Stimulated activated CD8-positive, alpha-beta memory T cell treated with anti-CD3 and anti-CD28 coated beads, Interleukin-15, amount 100 ng/mL, for 1 hour (primary cell): ENCODE measurements around the gene MSTO1.
"Not testable (repeated sequence)": the region's sequence is repeated elsewhere in the genome, so short reads cannot be mapped to it uniquely, and the experiment has no call there.

ENCODE experiments used
- DNase-seq: peaks from one replicate; pipeline ENCODE4 v3.0.0-alpha.2; 2020; ENCODE audit warnings: low read depth

MSTO1 gene

DNA sequence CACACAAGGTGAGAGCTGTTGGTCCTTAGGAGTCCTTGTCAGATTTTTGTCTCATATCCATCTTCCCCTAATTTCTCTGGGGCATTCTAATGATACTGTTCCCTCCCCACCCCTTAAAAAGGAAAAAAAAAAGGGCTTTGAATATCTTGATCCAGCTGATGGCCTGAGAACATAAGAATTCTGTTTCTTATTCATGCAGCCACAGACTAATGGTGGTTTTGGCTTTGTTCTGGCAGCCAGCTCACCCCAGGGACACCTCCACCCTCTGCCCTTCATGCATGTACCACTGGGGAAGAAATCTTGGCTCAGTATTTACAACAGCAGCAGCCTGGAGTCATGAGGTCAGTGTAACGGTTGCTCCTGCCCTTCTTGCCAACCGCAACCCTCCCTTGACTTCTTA lies 3.2 kb downstream of the MSTO1 start:
- DNase-seq, result not testable (repeated sequence)

DNA sequence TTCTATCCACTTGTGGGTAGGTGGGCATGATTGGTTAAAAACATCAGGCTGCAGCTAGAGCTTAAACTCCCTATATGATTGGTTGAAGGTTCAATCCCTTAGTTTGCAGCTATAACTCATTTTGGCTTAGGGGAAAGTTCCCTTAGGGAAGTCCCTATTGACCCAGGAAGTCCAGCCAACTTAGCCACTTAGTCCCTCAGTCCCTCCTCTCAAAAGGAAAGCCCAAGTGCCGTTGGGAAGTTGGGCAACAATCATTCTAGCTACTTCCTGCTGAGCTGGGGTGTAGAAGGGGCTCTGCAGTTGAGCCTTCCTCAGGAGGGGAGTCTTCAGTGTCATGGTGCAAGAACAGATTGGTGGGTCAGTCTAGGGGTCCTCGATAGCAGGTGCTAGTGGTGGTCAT lies 12.2 kb downstream of the MSTO1 start:
- no peak for DNase-seq

- DNase-seq, result no peak
Observed at GRCh38 chr1:155623357-155623756, 13.3 kb downstream of the MSTO1 start.

GRCh38 chr1:155626428-155626827 lies 16.4 kb downstream of the MSTO1 start:
- DNase-seq, result not testable (repeated sequence)

DNA sequence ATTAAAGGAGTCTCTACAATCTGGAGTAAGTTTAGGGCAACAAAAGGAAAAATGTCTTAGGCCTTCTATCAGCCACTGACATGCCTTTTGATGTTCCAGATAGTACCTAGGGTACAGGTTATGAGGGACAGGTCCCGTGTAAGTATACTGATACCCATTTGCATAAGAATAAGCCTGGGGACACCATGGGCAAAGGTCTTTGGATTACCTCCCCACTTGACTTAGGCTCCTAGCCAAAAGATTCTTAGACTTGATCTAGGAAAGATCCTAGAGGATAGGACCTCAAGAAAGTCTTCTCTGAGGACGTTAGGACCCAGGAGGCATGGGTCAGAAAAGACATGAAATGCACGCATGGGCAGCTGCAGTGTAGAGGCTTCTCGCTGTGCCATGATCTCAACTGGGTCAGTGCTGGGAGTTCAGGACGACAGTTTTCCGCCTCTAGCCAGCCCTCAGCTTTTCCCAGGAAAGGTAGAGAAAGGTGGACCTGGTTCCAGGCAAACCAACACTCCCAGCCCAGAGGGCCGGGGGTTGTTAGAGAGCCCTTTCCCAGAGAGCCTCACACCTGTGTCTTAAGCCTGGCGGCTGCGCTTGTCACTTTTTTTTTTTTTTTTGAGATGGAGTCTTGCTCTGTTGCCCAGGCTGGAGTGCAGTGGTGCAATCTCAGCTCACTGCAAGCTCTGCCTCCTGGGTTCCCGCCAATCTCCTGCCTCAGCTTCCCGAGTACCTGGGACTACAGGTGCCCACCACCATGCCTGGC lies 26.6 kb downstream of the MSTO1 start:
- DNase-seq, result no peak

GRCh38 chr1:155640367-155640766 lies 30.3 kb downstream of the MSTO1 start:
- no peak for DNase-seq

- not testable (repeated sequence) for DNase-seq
Observed at GRCh38 chr1:155642559-155643180, 32.7 kb downstream of the MSTO1 start.

GRCh38 chr1:155643230-155643629 lies 33.2 kb downstream of the MSTO1 start:
- no peak for DNase-seq

DNA sequence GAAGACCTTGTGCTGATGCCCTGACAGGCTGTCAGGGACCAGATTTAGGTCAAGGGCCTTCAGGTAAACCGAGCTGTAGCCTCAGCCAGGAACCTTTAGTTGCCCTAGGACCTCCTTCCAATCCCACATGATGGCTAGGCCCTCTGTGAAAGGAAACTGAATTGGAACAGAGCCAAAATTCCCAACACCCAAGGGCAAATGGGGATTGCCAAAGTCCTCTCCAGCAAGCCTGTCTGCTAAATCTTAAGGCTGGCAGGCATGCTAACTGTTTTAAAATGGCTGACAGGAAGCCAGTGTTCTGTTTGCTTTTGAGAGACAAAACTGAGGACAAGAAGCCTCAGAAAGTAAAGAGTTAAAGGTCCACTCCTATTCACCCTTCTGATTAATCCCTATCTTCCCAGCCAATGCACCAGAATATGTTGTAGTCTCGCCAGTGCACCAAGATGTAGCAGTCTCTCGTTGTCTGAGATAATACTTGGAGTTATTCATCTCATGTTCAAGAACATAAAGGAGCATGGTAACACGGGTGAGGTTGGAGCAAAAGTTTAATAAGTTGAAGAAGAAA lies 35.1 kb downstream of the MSTO1 start:
- DNase-seq, result no peak

GRCh38 chr1:155645648-155646047 lies 35.6 kb downstream of the MSTO1 start:
- DNase-seq, result no peak

GRCh38 chr1:155646307-155646706 lies 36.3 kb downstream of the MSTO1 start:
- no peak for DNase-seq

GRCh38 chr1:155648207-155649147 lies 38.5 kb downstream of the MSTO1 start:
- DNase-seq, result no peak

- no peak for DNase-seq
Observed at GRCh38 chr1:155649676-155650075, 39.7 kb downstream of the MSTO1 start.

- DNase-seq, result no peak
Observed at GRCh38 chr1:155650231-155650757, 40.3 kb downstream of the MSTO1 start.

DNA sequence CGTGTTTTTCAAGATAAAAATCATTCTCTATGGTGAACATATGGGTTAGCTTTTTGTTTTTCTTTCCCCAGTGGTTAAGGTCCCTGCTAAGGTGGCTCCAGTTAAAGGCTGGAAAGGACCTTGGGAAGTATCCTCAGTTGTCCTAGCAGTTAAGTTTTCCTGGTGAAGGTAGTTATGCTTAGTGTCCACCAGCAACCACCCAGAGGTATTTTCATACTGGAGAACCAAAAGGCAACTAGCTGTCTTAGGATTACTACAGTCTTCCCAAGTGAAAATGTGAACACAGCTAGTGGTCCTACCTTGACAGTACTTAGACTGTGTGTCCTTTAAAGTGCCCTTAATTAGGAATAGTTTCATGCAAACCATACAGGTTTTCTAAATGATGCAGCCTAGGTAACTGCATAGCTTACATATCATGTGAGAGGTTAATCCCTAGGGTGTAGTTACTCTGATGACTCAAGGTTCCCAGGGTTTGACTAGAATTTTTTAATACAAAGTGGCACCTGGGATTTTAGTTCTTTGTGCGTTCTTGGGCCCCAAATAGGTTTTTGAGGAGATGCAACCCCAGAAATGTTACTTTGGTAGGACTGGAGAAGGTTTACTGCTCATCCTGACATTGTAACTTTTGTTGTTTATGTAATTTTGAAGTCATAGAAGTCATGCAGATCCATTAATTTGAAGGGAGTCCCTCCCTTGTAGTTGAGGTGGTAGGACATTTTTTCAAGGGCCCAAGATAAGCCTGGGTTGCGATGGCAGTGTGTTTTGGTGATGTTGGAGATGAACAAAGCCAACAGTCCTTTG lies 42.0 kb downstream of the MSTO1 start:
- DNase-seq, result no peak

GRCh38 chr1:155652951-155653350 lies 42.9 kb downstream of the MSTO1 start:
- DNase-seq, result no peak

- no peak for DNase-seq
Observed at GRCh38 chr1:155657463-155657862, 47.4 kb downstream of the MSTO1 start.

- DNase-seq, result not testable (repeated sequence)
Observed at GRCh38 chr1:155661239-155661638, 51.2 kb downstream of the MSTO1 start.
